HepG2 (cell line): ENCODE data around the gene VKORC1. TPM values are rescaled to one million over a fixed set of nuclear protein-coding genes. Genes with fewer than 3 reads are reported as not detected.

Source experiments
- ARNT2 ChIP-seq: sonication (generic); formaldehyde crosslinking; IDR thresholded peaks from 2 replicates; pipeline ENCODE4 v1.8.0; 2022; ENCODE audit warnings: mild to moderate bottlenecking, low read depth, missing genetic modification reagents, moderate library complexity
- ATRX ChIP-seq: sonication (generic); formaldehyde crosslinking; IDR thresholded peaks from 2 replicates; pipeline ENCODE4 v1.4.0; 2020; ENCODE audit warnings: missing genetic modification reagents, borderline replicate concordance
- FOSL1 ChIP-seq: sonication (generic); formaldehyde crosslinking; IDR thresholded peaks from 2 replicates; pipeline ENCODE4 v1.9.0; 2021; ENCODE audit warnings: missing genetic modification reagents, borderline replicate concordance
- FOXA3 ChIP-seq: IDR thresholded peaks from 2 replicates; pipeline ENCODE4 v1.6.1; 2016; ENCODE audit warnings: missing genetic modification reagents, missing compliant biosample characterization
- HDAC1 ChIP-seq: sonication (generic); formaldehyde crosslinking; IDR thresholded peaks from 2 replicates; pipeline ENCODE4 v1.5.1; 2020; ENCODE audit warnings: mild to moderate bottlenecking, missing genetic modification reagents
- MZF1 ChIP-seq: sonication (generic); formaldehyde crosslinking; IDR thresholded peaks from 2 replicates; pipeline ENCODE4 v1.8.1; 2023; ENCODE audit warnings: mild to moderate bottlenecking, missing genetic modification reagents, borderline replicate concordance
- NFE2L2 ChIP-seq: fragments of 150-350 bp; IDR thresholded peaks from 2 replicates; pipeline ENCODE4 v1.6.1; 2014; ENCODE audit warnings: low read length
- NFIC ChIP-seq: IDR thresholded peaks from 2 replicates; pipeline ENCODE4 v1.6.1; 2012; ENCODE audit warnings: mild to moderate bottlenecking, low read length, inconsistent platforms
- NFYB ChIP-seq: sonication (generic); formaldehyde crosslinking; IDR thresholded peaks from 2 replicates; pipeline ENCODE4 v1.4.0; 2020; ENCODE audit warnings: missing genetic modification reagents
- PAX8 ChIP-seq: sonication (generic); formaldehyde crosslinking; IDR thresholded peaks from 2 replicates; pipeline ENCODE4 v1.8.0; 2022; ENCODE audit warnings: mild to moderate bottlenecking, missing genetic modification reagents, borderline replicate concordance
- PHF8 ChIP-seq: sonication (generic); formaldehyde crosslinking; IDR thresholded peaks from 2 replicates; pipeline ENCODE4 v1.5.0; 2020; ENCODE audit warnings: missing genetic modification reagents
- POGZ ChIP-seq: sonication (generic); formaldehyde crosslinking; IDR thresholded peaks from 2 replicates; pipeline ENCODE4 v1.4.0; 2020; ENCODE audit warnings: mild to moderate bottlenecking, missing genetic modification reagents
- POLR2AphosphoS2 ChIP-seq: IDR thresholded peaks from 2 replicates; pipeline ENCODE4 v1.6.1; 2011; ENCODE audit warnings: low read depth, low read length, improper control_type of control experiment
- RXRB ChIP-seq: IDR thresholded peaks from 2 replicates; pipeline ENCODE4 v1.6.1; 2016; ENCODE audit warnings: borderline replicate concordance, missing genetic modification reagents, missing compliant biosample characterization
- SMAD3 ChIP-seq: sonication (generic); formaldehyde crosslinking; IDR thresholded peaks from 2 replicates; pipeline ENCODE4 v1.4.0; 2020; ENCODE audit warnings: missing genetic modification reagents
- SRSF1 ChIP-seq: fragments of 200-400 bp; formaldehyde crosslinking; optimal IDR thresholded peaks from 2 replicates; pipeline ENCODE3; 2017; ENCODE audit warnings: mild to moderate bottlenecking, low read depth, low read length, moderate library complexity
- TAF1 ChIP-seq: sonication (generic); formaldehyde crosslinking; IDR thresholded peaks from 2 replicates; pipeline ENCODE4 v1.4.0; 2020; ENCODE audit warnings: missing genetic modification reagents
- TARDBP ChIP-seq: sonication (generic); formaldehyde crosslinking; IDR thresholded peaks from 2 replicates; pipeline ENCODE4 v1.8.0; 2022; ENCODE audit warnings: mild to moderate bottlenecking, missing genetic modification reagents
- ZBTB8A ChIP-seq: sonication (generic); formaldehyde crosslinking; IDR thresholded peaks from 2 replicates; pipeline ENCODE4 v1.4.0; 2020; ENCODE audit warnings: mild to moderate bottlenecking, low read depth, missing genetic modification reagents, borderline replicate concordance
- ZNF101 ChIP-seq: sonication (generic); formaldehyde crosslinking; IDR thresholded peaks from 2 replicates; pipeline ENCODE4 v1.4.0; 2020; ENCODE audit warnings: mild to moderate bottlenecking, low read depth, missing genetic modification reagents, borderline replicate concordance
- ZNF292 ChIP-seq: sonication (generic); formaldehyde crosslinking; IDR thresholded peaks from 2 replicates; pipeline ENCODE4 v1.8.1; 2022; ENCODE audit warnings: mild to moderate bottlenecking, low read depth, missing genetic modification reagents, borderline replicate concordance
- ZNF3 ChIP-seq: IDR thresholded peaks from 2 replicates; pipeline ENCODE4 v1.7.0; 2017; ENCODE audit warnings: inconsistent platforms
- ZNF678 ChIP-seq: sonication (generic); formaldehyde crosslinking; IDR thresholded peaks from 2 replicates; pipeline ENCODE4 v1.4.0; 2020; ENCODE audit warnings: mild to moderate bottlenecking, missing genetic modification reagents
- ZNF773 ChIP-seq: sonication (generic); formaldehyde crosslinking; IDR thresholded peaks from 2 replicates; pipeline ENCODE4 v1.4.0; 2020; ENCODE audit warnings: missing genetic modification reagents, borderline replicate concordance
- ZNF879 ChIP-seq: sonication (generic); formaldehyde crosslinking; IDR thresholded peaks from 2 replicates; pipeline ENCODE4 v1.8.1; 2023; ENCODE audit warnings: missing genetic modification reagents
- ZNF883 ChIP-seq: sonication (generic); formaldehyde crosslinking; IDR thresholded peaks from 2 replicates; pipeline ENCODE4 v1.5.1; 2020; ENCODE audit warnings: mild to moderate bottlenecking, missing genetic modification reagents; ENCODE audit errors: not compliant biosample characterization
- polyA plus RNA-seq, 8 experiments: library from polyadenylated mRNA; depleted of rRNA in 3 of 8; stranded (reverse) in 7 of 8; unstranded in 1 of 8; fragments of >200 nt; fragmentation: Illumina TruSeq in 4 of 8; extraction: Trizol in 4 of 8; gene quantifications; 2 replicates each; pipeline versions ENCODE4 v1.2.1 to v1.2.3, GENCODE V29; 2011 to 2016; ENCODE audit warnings: low read depth in 4 of 8, missing spikeins in 1 of 8, mixed read lengths in 1 of 8; ENCODE audit not compliant: insufficient read depth in 1 of 8
- total RNA-seq, 5 experiments: library from RNA; depleted of rRNA; stranded (reverse); fragments of >200 nt; fragmentation: Illumina TruSeq; extraction: Trizol; gene quantifications; 2 replicates each; pipeline ENCODE4 v1.2.3, GENCODE V29; 2016; ENCODE audit warnings: low read depth in 1 of 5
- TF ChIP-seq, protein P1 (sequence below): sonication (generic); formaldehyde crosslinking; IDR thresholded peaks from 2 replicates; pipeline ENCODE4 v1.4.0; 2020; ENCODE audit warnings: missing genetic modification reagents, mild to moderate bottlenecking, borderline replicate concordance
- TF ChIP-seq, protein P2 (sequence below): IDR thresholded peaks from 2 replicates; pipeline ENCODE4 v1.6.1; 2016
- TF ChIP-seq, protein P3 (sequence below): sonication (generic); formaldehyde crosslinking; IDR thresholded peaks from 2 replicates; pipeline ENCODE4 v1.5.0; 2020; ENCODE audit warnings: missing genetic modification reagents
- TF ChIP-seq, protein P4 (sequence below): sonication (generic); formaldehyde crosslinking; IDR thresholded peaks from 2 replicates; pipeline ENCODE4 v1.8.1; 2023; ENCODE audit warnings: mild to moderate bottlenecking, missing genetic modification reagents

The VKORC1 gene
- total and polyA plus RNA-seq, 2 of the 13 experiments (the other 11 are each of a cell fraction or from before 2014, with no cell fraction given) = 141 to 615 TPM

DNA sequence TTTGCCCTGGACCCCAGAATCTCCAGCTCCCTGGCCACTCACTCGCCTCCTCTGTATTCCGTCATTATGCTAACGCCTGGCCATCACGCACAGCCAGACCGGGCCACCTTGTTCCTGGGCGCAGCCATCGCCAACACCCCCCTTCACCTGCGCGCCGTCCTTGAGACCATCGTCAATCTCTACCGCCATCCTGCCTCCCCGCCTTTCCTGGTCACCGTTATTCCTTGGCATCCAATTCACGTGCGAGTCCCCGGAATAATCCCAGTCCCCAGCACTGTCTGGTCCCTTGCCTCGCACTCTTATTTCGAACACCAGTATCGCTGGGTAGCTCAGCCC is 541 bp downstream of the VKORC1 start (continued):
- no peak for TF ChIP-seq TARDBP (CRISPR knock-in tag)
- TF ChIP-seq ZNF101 (CRISPR knock-in tag) = peak; percentile 55; the same call in 1 of the 2 replicates
- no peak for TF ChIP-seq NFIC
- TF ChIP-seq NFYB (CRISPR knock-in tag) = no peak
- TF ChIP-seq NFE2L2 = no peak
- TF ChIP-seq, protein P1, sequence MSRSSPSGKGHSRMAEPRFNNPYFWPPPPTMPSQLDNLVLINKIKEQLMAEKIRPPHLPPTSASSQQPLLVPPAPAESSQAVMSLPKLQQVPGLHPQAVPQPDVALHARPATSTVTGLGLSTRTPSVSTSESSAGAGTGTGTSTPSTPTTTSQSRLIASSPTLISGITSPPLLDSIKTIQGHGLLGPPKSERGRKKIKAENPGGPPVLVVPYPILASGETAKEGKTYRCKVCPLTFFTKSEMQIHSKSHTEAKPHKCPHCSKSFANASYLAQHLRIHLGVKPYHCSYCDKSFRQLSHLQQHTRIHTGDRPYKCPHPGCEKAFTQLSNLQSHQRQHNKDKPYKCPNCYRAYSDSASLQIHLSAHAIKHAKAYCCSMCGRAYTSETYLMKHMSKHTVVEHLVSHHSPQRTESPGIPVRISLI (CRISPR knock-in tag) = peak; percentile 50; the same call in 1 of the 2 replicates
- TF ChIP-seq, protein P2, sequence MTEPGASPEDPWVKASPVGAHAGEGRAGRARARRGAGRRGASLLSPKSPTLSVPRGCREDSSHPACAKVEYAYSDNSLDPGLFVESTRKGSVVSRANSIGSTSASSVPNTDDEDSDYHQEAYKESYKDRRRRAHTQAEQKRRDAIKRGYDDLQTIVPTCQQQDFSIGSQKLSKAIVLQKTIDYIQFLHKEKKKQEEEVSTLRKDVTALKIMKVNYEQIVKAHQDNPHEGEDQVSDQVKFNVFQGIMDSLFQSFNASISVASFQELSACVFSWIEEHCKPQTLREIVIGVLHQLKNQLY = no peak
- TF ChIP-seq MZF1 (CRISPR knock-in tag) = no peak
- 0 out of 2 replicates have a peak, but pooled peaks have one; percentile 59 for TF ChIP-seq PAX8 (CRISPR knock-in tag)
- TF ChIP-seq PHF8 = no peak
- 0 out of 2 replicates have a peak, but pooled peaks have one; percentile 49 for TF ChIP-seq ZNF678 (CRISPR knock-in tag)
- TF ChIP-seq HDAC1 = no peak
- TF ChIP-seq, protein P3, sequence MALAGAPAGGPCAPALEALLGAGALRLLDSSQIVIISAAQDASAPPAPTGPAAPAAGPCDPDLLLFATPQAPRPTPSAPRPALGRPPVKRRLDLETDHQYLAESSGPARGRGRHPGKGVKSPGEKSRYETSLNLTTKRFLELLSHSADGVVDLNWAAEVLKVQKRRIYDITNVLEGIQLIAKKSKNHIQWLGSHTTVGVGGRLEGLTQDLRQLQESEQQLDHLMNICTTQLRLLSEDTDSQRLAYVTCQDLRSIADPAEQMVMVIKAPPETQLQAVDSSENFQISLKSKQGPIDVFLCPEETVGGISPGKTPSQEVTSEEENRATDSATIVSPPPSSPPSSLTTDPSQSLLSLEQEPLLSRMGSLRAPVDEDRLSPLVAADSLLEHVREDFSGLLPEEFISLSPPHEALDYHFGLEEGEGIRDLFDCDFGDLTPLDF (CRISPR knock-in tag) = no peak
- TF ChIP-seq POGZ (CRISPR knock-in tag) = no peak
- TF ChIP-seq, protein P4, sequence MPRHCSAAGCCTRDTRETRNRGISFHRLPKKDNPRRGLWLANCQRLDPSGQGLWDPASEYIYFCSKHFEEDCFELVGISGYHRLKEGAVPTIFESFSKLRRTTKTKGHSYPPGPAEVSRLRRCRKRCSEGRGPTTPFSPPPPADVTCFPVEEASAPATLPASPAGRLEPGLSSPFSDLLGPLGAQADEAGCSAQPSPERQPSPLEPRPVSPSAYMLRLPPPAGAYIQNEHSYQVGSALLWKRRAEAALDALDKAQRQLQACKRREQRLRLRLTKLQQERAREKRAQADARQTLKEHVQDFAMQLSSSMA = 0 out of 2 replicates have a peak, but pooled peaks have one; percentile 0
- no peak for TF ChIP-seq ZNF3
- TF ChIP-seq FOXA3 (CRISPR knock-in tag) = no peak
- no peak for TF ChIP-seq ARNT2 (CRISPR knock-in tag)
- TF ChIP-seq TAF1 = no peak
- no peak for TF ChIP-seq RXRB
- no peak for TF ChIP-seq SMAD3 (CRISPR knock-in tag)
- no peak for TF ChIP-seq ZNF292 (CRISPR knock-in tag)
- TF ChIP-seq POLR2AphosphoS2 = no peak
- TF ChIP-seq FOSL1 (CRISPR knock-in tag) = no peak
- no peak for TF ChIP-seq SRSF1
- no peak for TF ChIP-seq ATRX
- TF ChIP-seq ZNF883 (CRISPR knock-in tag) = no peak
- 0 out of 2 replicates have a peak, but pooled peaks have one; percentile 2 for TF ChIP-seq ZNF879 (CRISPR knock-in tag)
- no peak for TF ChIP-seq ZNF773
- TF ChIP-seq ZBTB8A = 0 out of 2 replicates have a peak, but pooled peaks have one; percentile 36
